ENCODE measurements around the gene ITGB4. TPM values are rescaled to one million over a fixed set of nuclear protein-coding genes. Genes with fewer than 3 reads are reported as not detected.
"Not testable (repeated sequence)": the region's sequence is repeated elsewhere in the genome, so short reads cannot be mapped to it uniquely, and the experiment has no call there.

Gene ITGB4
- total RNA-seq, 1 donor from 2014 or later, result 34.7 TPM

DNA sequence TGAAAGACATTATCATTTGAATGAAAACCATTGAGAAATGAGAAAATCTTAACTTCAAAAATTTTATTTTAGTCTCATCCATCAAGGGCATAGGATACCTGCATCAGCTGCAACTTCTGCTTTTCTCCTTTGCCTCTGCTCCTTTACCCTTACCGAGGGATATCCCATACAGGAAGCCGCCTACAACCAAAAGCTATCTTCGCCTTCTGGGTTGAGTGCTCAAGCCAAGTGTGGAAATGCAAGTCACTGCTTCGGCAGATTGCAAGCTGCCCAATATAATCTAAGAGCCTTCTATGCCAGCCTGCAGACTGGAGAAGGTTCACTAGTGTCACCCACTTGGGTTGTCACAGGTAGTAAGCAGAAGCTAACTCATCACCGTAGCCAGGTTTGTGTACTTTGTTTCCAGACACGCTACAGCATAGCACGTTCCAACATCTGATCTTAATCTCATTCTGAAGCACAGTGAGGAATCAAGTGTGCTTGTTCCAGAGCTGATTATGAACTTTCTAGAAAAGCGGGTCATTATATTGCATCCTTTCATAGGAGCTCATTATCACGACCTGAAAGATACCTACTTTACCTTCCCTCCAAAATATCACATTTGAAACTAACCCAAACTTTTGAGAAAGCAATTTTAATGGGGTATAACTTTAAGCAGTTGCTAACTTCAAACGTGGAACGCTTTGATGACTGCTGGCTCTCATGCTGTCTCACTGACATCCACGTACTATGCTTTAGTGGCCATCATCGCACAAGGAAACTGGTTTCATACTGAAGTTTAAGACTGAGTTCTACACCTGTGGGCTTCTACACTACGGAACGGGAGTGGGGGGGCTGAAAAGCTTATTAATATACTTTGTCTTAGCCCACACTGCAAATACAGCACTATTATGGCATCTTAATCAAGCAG lies 55.4 kb downstream of the ITGB4 start:
- TF ChIP-seq, protein P1, sequence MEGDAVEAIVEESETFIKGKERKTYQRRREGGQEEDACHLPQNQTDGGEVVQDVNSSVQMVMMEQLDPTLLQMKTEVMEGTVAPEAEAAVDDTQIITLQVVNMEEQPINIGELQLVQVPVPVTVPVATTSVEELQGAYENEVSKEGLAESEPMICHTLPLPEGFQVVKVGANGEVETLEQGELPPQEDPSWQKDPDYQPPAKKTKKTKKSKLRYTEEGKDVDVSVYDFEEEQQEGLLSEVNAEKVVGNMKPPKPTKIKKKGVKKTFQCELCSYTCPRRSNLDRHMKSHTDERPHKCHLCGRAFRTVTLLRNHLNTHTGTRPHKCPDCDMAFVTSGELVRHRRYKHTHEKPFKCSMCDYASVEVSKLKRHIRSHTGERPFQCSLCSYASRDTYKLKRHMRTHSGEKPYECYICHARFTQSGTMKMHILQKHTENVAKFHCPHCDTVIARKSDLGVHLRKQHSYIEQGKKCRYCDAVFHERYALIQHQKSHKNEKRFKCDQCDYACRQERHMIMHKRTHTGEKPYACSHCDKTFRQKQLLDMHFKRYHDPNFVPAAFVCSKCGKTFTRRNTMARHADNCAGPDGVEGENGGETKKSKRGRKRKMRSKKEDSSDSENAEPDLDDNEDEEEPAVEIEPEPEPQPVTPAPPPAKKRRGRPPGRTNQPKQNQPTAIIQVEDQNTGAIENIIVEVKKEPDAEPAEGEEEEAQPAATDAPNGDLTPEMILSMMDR (IDR thresholded peaks at IDR 0.05), result no peak
- ATAC-seq (no peak), DNase-seq (no peak)
- intact Hi-C loops (cut with DNase I), result no loop called here
- H3K27ac ChIP-seq, result peak overlapping the region; percentile 58
- H3K27me3 ChIP-seq (ENCODE audit: low read depth), result no peaks in the 10 kb centered on the region
- peaks cover 33% of the 10 kb centered on the region for H3K4me1 ChIP-seq
- peaks cover 51% of the 10 kb centered on the region for H3K36me3 ChIP-seq
- H3K9me3 ChIP-seq, result no peaks in the 10 kb centered on the region
- peak overlapping the region; percentile 97 for H3K4me3 ChIP-seq

DNA sequence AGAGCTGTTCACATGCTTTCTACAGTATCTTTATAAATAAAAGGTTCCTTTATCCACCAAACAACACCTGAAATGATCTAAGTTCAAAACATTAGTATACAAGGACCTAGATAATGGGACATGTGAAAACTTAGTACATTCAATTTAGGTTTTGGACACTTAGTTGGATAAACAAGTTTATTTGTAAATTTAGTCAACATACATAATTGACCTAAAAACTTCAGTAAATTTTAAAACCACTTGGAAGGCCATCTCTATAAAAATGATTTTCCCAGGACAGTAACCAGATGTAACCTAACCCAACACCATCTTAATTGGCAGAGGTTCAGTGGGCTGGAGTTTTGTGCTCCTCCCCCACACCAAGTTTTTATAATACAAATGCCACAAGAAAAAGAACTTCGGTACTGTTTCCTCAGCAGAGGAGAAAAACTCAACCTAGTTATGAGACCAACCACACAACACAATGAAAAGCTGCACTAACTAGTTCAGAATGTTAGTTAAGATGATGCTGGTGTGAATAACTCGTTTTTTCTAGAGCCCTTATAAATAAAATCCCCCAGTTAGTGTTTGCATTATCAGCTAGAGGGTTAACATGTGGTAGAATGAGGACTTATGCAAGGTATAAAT lies 56.1 kb downstream of the ITGB4 start:
- Histone ChIP-seq H3K36me3 (peaks cover 51% of the 10 kb centered on the region), H3K27me3 (ENCODE audit: low read depth) (no peaks in the 10 kb centered on the region), H3K4me1 (peaks cover 33% of the 10 kb centered on the region), H3K9me3 (no peaks in the 10 kb centered on the region), H3K4me3 (peak overlapping the region; percentile 97), H3K27ac (peak overlapping the region; percentile 98)
- intact Hi-C loops (cut with DNase I), result no loop called here
- no peak for DNase-seq
- TF ChIP-seq, protein P1 (IDR thresholded peaks at IDR 0.05), result no peak
- ATAC-seq, result no peak

- DNase-seq; intact Hi-C loops (cut with DNase I); ATAC-seq; H3K27me3 ChIP-seq (ENCODE audit: low read depth); H3K9me3 ChIP-seq: not testable (repeated sequence)
- peak overlapping the region; percentile 97 for H3K4me3 ChIP-seq
- peaks cover 51% of the 10 kb centered on the region for H3K36me3 ChIP-seq
- peak overlapping the region; percentile 98 for H3K27ac ChIP-seq
- peaks cover 41% of the 10 kb centered on the region for H3K4me1 ChIP-seq
Measured at GRCh38 chr17:75778066-75778860, 57.0 kb downstream of the ITGB4 start.

- Histone ChIP-seq H3K4me3 (peak overlapping the region; percentile 97), H3K4me1 (peaks cover 47% of the 10 kb centered on the region), H3K27me3 (ENCODE audit: low read depth) (no peaks in the 10 kb centered on the region), H3K36me3 (peaks cover 50% of the 10 kb centered on the region), H3K9me3 (no peaks in the 10 kb centered on the region), H3K27ac (peak overlapping the region; percentile 98)
- TF ChIP-seq, protein P1 (IDR thresholded peaks at IDR 0.05), result peak; percentile 50
- peak; percentile 78 for DNase-seq
- intact Hi-C loops (cut with DNase I), result no loop called here
- ATAC-seq, result peak; percentile 6 to 26
Measured at GRCh38 chr17:75778861-75779249, 57.6 kb downstream of the ITGB4 start.

- Histone ChIP-seq H3K9me3 (no peaks in the 10 kb centered on the region), H3K36me3 (peaks cover 44% of the 10 kb centered on the region), H3K27ac (peak overlapping the region; percentile 98), H3K4me3 (peak overlapping the region; percentile 97), H3K27me3 (ENCODE audit: low read depth) (no peaks in the 10 kb centered on the region), H3K4me1 (peaks cover 51% of the 10 kb centered on the region)
- DNase-seq (peak; percentile 96), ATAC-seq (peak; percentile 85 to 89)
- TF ChIP-seq, protein P1 (IDR thresholded peaks at IDR 0.05), result no peak
- intact Hi-C loops (cut with DNase I), result no loop called here
Measured at GRCh38 chr17:75779250-75779986, 58.2 kb downstream of the ITGB4 start.
